ENCODE measurements around the gene ATP2B3. TPM values are rescaled to one million over a fixed set of nuclear protein-coding genes. Genes with fewer than 3 reads are reported as not detected.

Gene ATP2B3
- total RNA-seq, 2 experiments from 2014 or later, result 0.05 TPM; not detected in 1

- Mint-ChIP-seq H3K4me3 (no peak overlapping the region), H3K9me3 (no peaks in the 10 kb centered on the region), H3K27ac (no peak overlapping the region), H3K27me3 (peaks cover 6% of the 10 kb centered on the region), H3K36me3 (ENCODE audit: low read depth) (no peaks in the 10 kb centered on the region), H3K4me1 (peaks cover 8% of the 10 kb centered on the region)
- no peak for DNase-seq
- ChIA-PET CTCF (interaction anchor here (0.5 kb wide), 2 partner anchors 121 to 241 kb away, joined by 3 to 4 read pairs; no protein-coding TSS in a partner anchor), POLR2A (no interaction called here)
These were observed 40.0 kb upstream of the ATP2B3 start for GRCh38 chrX:153477364-153477857.

GRCh38 chrX:153477901-153478300, 39.5 kb upstream of the ATP2B3 start:
- Mint-ChIP-seq H3K9me3 (no peaks in the 10 kb centered on the region), H3K4me1 (peaks cover 8% of the 10 kb centered on the region), H3K4me3 (no peak overlapping the region), H3K27ac (no peak overlapping the region), H3K27me3 (peaks cover 6% of the 10 kb centered on the region), H3K36me3 (ENCODE audit: low read depth) (no peaks in the 10 kb centered on the region)
- ChIA-PET CTCF (interaction anchor here (0.5 kb wide), 1 partner anchor 240 kb away, joined by 4 read pairs; no protein-coding TSS in a partner anchor), POLR2A (no interaction called here)
- DNase-seq, result no peak

- no peak for DNase-seq
- Mint-ChIP-seq H3K27ac (no peak overlapping the region), H3K4me1 (peaks cover 8% of the 10 kb centered on the region), H3K27me3 (peaks cover 6% of the 10 kb centered on the region), H3K4me3 (no peak overlapping the region), H3K9me3 (no peaks in the 10 kb centered on the region), H3K36me3 (ENCODE audit: low read depth) (no peaks in the 10 kb centered on the region)
- CTCF ChIA-PET, result interaction anchor here (1.5 kb wide), 1 partner anchor 8 kb away, joined by 6 read pairs; the partner anchor contains the start of gene HAUS7
- POLR2A ChIA-PET, result no interaction called here
These were observed 38.7 kb upstream of the ATP2B3 start for GRCh38 chrX:153478746-153479145.

- Mint-ChIP-seq H3K27me3 (peaks cover 2% of the 10 kb centered on the region), H3K36me3 (ENCODE audit: low read depth) (no peaks in the 10 kb centered on the region), H3K9me3 (no peaks in the 10 kb centered on the region), H3K4me3 (no peak overlapping the region), H3K27ac (no peak overlapping the region), H3K4me1 (no peaks in the 10 kb centered on the region)
- DNase-seq, result no peak
- CTCF ChIA-PET, result no interaction called here
- POLR2A ChIA-PET, result no interaction called here
These were observed 36.4 kb upstream of the ATP2B3 start for GRCh38 chrX:153481043-153481442.

GRCh38 chrX:153482376-153483015, 34.9 kb upstream of the ATP2B3 start:
- CTCF ChIA-PET, result interaction anchor here (0.7 to 1.1 kb wide), 2 partner anchors 11 to 21 kb away, joined by 3 read pairs; no protein-coding TSS in a partner anchor
- no peaks in the 10 kb centered on the region for H3K9me3 Mint-ChIP-seq

GRCh38 chrX:153485396-153486080, 31.9 kb upstream of the ATP2B3 start:
- no peak for DNase-seq
- CTCF ChIA-PET, result no interaction called here
- H3K4me3 Mint-ChIP-seq, result no peak overlapping the region
- no peaks in the 10 kb centered on the region for H3K36me3 Mint-ChIP-seq (ENCODE audit: low read depth)
- no peaks in the 10 kb centered on the region for H3K27me3 Mint-ChIP-seq
- POLR2A ChIA-PET, result no interaction called here
- no peaks in the 10 kb centered on the region for H3K9me3 Mint-ChIP-seq
- H3K27ac Mint-ChIP-seq, result no peak overlapping the region
- no peaks in the 10 kb centered on the region for H3K4me1 Mint-ChIP-seq

More at GRCh38 chrX:153482376-153483015, 34.9 kb upstream of the ATP2B3 start:
- Mint-ChIP-seq H3K27me3 (no peaks in the 10 kb centered on the region), H3K36me3 (ENCODE audit: low read depth) (no peaks in the 10 kb centered on the region), H3K4me3 (no peak overlapping the region), H3K27ac (no peak overlapping the region), H3K4me1 (no peaks in the 10 kb centered on the region)
- no peak for DNase-seq
- POLR2A ChIA-PET, result no interaction called here

GRCh38 chrX:153486171-153486570, 31.3 kb upstream of the ATP2B3 start:
- H3K4me3 Mint-ChIP-seq, result no peak overlapping the region
- ChIA-PET POLR2A (no interaction called here), CTCF (no interaction called here)
- no peaks in the 10 kb centered on the region for H3K9me3 Mint-ChIP-seq
- no peaks in the 10 kb centered on the region for H3K4me1 Mint-ChIP-seq
- no peak overlapping the region for H3K27ac Mint-ChIP-seq
- no peak for DNase-seq
- no peaks in the 10 kb centered on the region for H3K27me3 Mint-ChIP-seq
- no peaks in the 10 kb centered on the region for H3K36me3 Mint-ChIP-seq (ENCODE audit: low read depth)

- Mint-ChIP-seq H3K27me3 (no peaks in the 10 kb centered on the region), H3K27ac (no peak overlapping the region), H3K4me1 (no peaks in the 10 kb centered on the region), H3K36me3 (ENCODE audit: low read depth) (no peaks in the 10 kb centered on the region), H3K9me3 (no peaks in the 10 kb centered on the region), H3K4me3 (no peak overlapping the region)
- ChIA-PET CTCF (no interaction called here), POLR2A (no interaction called here)
- DNase-seq, result no peak
These were observed 29.8 kb upstream of the ATP2B3 start for GRCh38 chrX:153487590-153488071.

GRCh38 chrX:153488231-153488914, 29.1 kb upstream of the ATP2B3 start:
- ChIA-PET CTCF (no interaction called here), POLR2A (no interaction called here)
- no peaks in the 10 kb centered on the region for H3K36me3 Mint-ChIP-seq (ENCODE audit: low read depth)
- no peak for DNase-seq
- H3K9me3 Mint-ChIP-seq, result no peaks in the 10 kb centered on the region
- H3K4me3 Mint-ChIP-seq, result no peak overlapping the region
- H3K27me3 Mint-ChIP-seq, result no peaks in the 10 kb centered on the region
- no peak overlapping the region for H3K27ac Mint-ChIP-seq
- H3K4me1 Mint-ChIP-seq, result no peaks in the 10 kb centered on the region

- H3K27ac Mint-ChIP-seq, result no peak overlapping the region
- H3K9me3 Mint-ChIP-seq, result no peaks in the 10 kb centered on the region
- no peaks in the 10 kb centered on the region for H3K36me3 Mint-ChIP-seq (ENCODE audit: low read depth)
- POLR2A ChIA-PET, result no interaction called here
- H3K4me3 Mint-ChIP-seq, result no peak overlapping the region
- H3K4me1 Mint-ChIP-seq, result no peaks in the 10 kb centered on the region
- peaks cover 2% of the 10 kb centered on the region for H3K27me3 Mint-ChIP-seq
- no peak for DNase-seq
- CTCF ChIA-PET, result interaction anchor here (0.9 to 1.8 kb wide), 4 partner anchors 17 to 458 kb away, joined by 3 to 6 read pairs (median 3); no protein-coding TSS in a partner anchor
These were observed 27.1 kb upstream of the ATP2B3 start for GRCh38 chrX:153490217-153490930.

- no peaks in the 10 kb centered on the region for H3K36me3 Mint-ChIP-seq (ENCODE audit: low read depth)
- no peak overlapping the region for H3K4me3 Mint-ChIP-seq
- DNase-seq, result no peak
- H3K27ac Mint-ChIP-seq, result no peak overlapping the region
- peaks cover 2% of the 10 kb centered on the region for H3K27me3 Mint-ChIP-seq
- H3K9me3 Mint-ChIP-seq, result no peaks in the 10 kb centered on the region
- POLR2A ChIA-PET, result no interaction called here
- CTCF ChIA-PET, result interaction anchor here (1.1 to 1.8 kb wide), 3 partner anchors 16 to 24 kb away, joined by 3 to 6 read pairs (median 3); no protein-coding TSS in a partner anchor
- H3K4me1 Mint-ChIP-seq, result no peaks in the 10 kb centered on the region
These were observed 26.0 kb upstream of the ATP2B3 start for GRCh38 chrX:153491351-153491914.

GRCh38 chrX:153491918-153492317, 25.5 kb upstream of the ATP2B3 start:
- Mint-ChIP-seq H3K27me3 (peaks cover 2% of the 10 kb centered on the region), H3K36me3 (ENCODE audit: low read depth) (no peaks in the 10 kb centered on the region), H3K9me3 (no peaks in the 10 kb centered on the region), H3K4me1 (no peaks in the 10 kb centered on the region), H3K4me3 (no peak overlapping the region), H3K27ac (no peak overlapping the region)
- POLR2A ChIA-PET, result no interaction called here
- no peak for DNase-seq
- CTCF ChIA-PET, result interaction anchor here (1.5 to 1.8 kb wide), 2 partner anchors 18 to 23 kb away, joined by 3 to 6 read pairs; no protein-coding TSS in a partner anchor
